Neuronal stem cell (in vitro differentiated cells): ENCODE results near the gene ALDOC.

Experiments
- DNase-seq: peaks from one replicate; pipeline ENCODE4 v3.0.0-alpha.2; 2013; ENCODE audit warnings: low spot score
- H2AFZ ChIP-seq: one replicate; pipeline ENCODE4 v1.6.1; 2013; ENCODE audit warnings: mild to moderate bottlenecking, low read length, inconsistent platforms
- H2AK5ac ChIP-seq: 2 replicates; pipeline ENCODE4 v1.6.1; 2013; ENCODE audit warnings: low read depth, mild to moderate bottlenecking, inconsistent platforms, low read length, moderate library complexity, mixed read lengths
- H2BK120ac ChIP-seq: 2 replicates; pipeline ENCODE4 v1.6.1; 2013; ENCODE audit warnings: low read depth, mild to moderate bottlenecking, inconsistent platforms, low read length, moderate library complexity, mixed read lengths
- H2BK12ac ChIP-seq: one replicate; pipeline ENCODE4 v1.6.1; 2013; ENCODE audit warnings: low read length, inconsistent platforms
- H2BK15ac ChIP-seq: 2 replicates; pipeline ENCODE4 v1.6.1; 2013; ENCODE audit warnings: mild to moderate bottlenecking, low read length, inconsistent platforms, mixed read lengths
- H2BK5ac ChIP-seq: one replicate; pipeline ENCODE4 v1.6.1; 2013; ENCODE audit warnings: inconsistent platforms, mild to moderate bottlenecking, low read length, moderate library complexity
- H3K14ac ChIP-seq: one replicate; pipeline ENCODE4 v1.6.1; 2013; ENCODE audit warnings: low read length, inconsistent platforms
- H3K18ac ChIP-seq: 2 replicates; pipeline ENCODE4 v1.6.1; 2013; ENCODE audit warnings: low read length, inconsistent platforms
- H3K23ac ChIP-seq: 2 replicates; pipeline ENCODE4 v1.6.1; 2013; ENCODE audit warnings: low read depth, mild to moderate bottlenecking, mixed read lengths, low read length, inconsistent platforms; ENCODE audit not compliant: poor library complexity
- H3K27ac ChIP-seq: replicated peaks from 3 replicates; pipeline ENCODE4 v1.5.1; 2013; ENCODE audit warnings: low read length, inconsistent platforms
- H3K27me3 ChIP-seq, 3 experiments: 2 replicates each; pipeline ENCODE4 v1.6.1; 2013; ENCODE audit warnings: low read length in 3 of 3, mild to moderate bottlenecking in 2 of 3, inconsistent platforms in 1 of 3, low read depth in 1 of 3, mixed read lengths in 1 of 3, moderate library complexity in 1 of 3; ENCODE audit not compliant: control insufficient read depth in 3 of 3, insufficient read depth in 3 of 3
- H3K36me3 ChIP-seq, 2 donors: replicated peaks in 1 of 2; 2 replicates each; pipeline ENCODE4 v1.6.1; 2013; ENCODE audit warnings: low read length in 2 of 2; ENCODE audit not compliant: control insufficient read depth in 2 of 2, insufficient read depth in 2 of 2
- H3K4ac ChIP-seq: 2 replicates; pipeline ENCODE4 v1.6.1; 2013; ENCODE audit warnings: inconsistent platforms, mild to moderate bottlenecking, low read length, moderate library complexity
- H3K4me1 ChIP-seq, 2 donors: 1 replicate in 1 of 2; 2 replicates in 1 of 2; pipeline ENCODE4 v1.6.1; 2013; ENCODE audit warnings: low read length in 2 of 2, low read depth in 1 of 2; ENCODE audit not compliant: control insufficient read depth in 2 of 2, insufficient read depth in 1 of 2
- H3K4me2 ChIP-seq: one replicate; pipeline ENCODE4 v1.6.1; 2013; ENCODE audit warnings: mild to moderate bottlenecking, low read length, inconsistent platforms; ENCODE audit not compliant: insufficient read depth, poor library complexity, severe bottlenecking
- H3K4me3 ChIP-seq, 2 donors: 2 replicates each; pipeline ENCODE4 v1.5.1; 2013; ENCODE audit warnings: low read length in 2 of 2, mild to moderate bottlenecking in 2 of 2, inconsistent platforms in 1 of 2, moderate library complexity in 1 of 2
- H3K79me1 ChIP-seq: one replicate; pipeline ENCODE4 v1.6.1; 2013; ENCODE audit warnings: low read depth, mild to moderate bottlenecking, inconsistent platforms, low read length, moderate library complexity
- H3K9ac ChIP-seq: one replicate; pipeline ENCODE4 v1.6.1; 2013; ENCODE audit warnings: mild to moderate bottlenecking, low read depth, low read length, inconsistent platforms; ENCODE audit not compliant: poor library complexity
- H3K9me3 ChIP-seq, 2 donors: replicated peaks in 1 of 2; 2 replicates each; pipeline versions ENCODE3 to v1.6.1; 2013; ENCODE audit warnings: low read length in 2 of 2, mild to moderate bottlenecking in 2 of 2, inconsistent platforms in 1 of 2, low read depth in 1 of 2, mixed read lengths in 1 of 2, moderate library complexity in 1 of 2; ENCODE audit not compliant: control insufficient read depth in 2 of 2, insufficient read depth in 1 of 2
- H4K8ac ChIP-seq: one replicate; pipeline ENCODE4 v1.6.1; 2013; ENCODE audit warnings: low read depth, mild to moderate bottlenecking, inconsistent platforms, low read length, moderate library complexity
- H4K91ac ChIP-seq: one replicate; pipeline ENCODE4 v1.6.1; 2013; ENCODE audit warnings: low read length, low read depth, mild to moderate bottlenecking, inconsistent platforms; ENCODE audit not compliant: poor library complexity
- WGBS, 2 donors: extraction: QIAGEN DNeasy Blood & Tissue Kit; methylation state at CpG; one replicate each; pipeline ENCODE4 v1.1.7; 2013; ENCODE audit warnings: missing lambda C conversion rate in 2 of 2, mixed read lengths in 1 of 2; ENCODE audit not compliant: insufficient read length in 2 of 2, insufficient replicate concordance in 1 of 2; ENCODE audit errors: extremely low coverage in 2 of 2; 5-methylcytosine and 5-hydroxymethylcytosine counted together

ALDOC gene

GRCh38 chr17:28571361-28572122 is 5.2 kb downstream of the ALDOC start, which contains the start of gene PIGS:
Gene PIGS, minus strand, starts transcription at chr17:28571524. Its CDS starts 28 bp downstream, at chr17:28571496.
- H3K36me3 ChIP-seq: peaks cover 0 to 21% of the 10 kb centered on the region in 2 donors
- H3K23ac ChIP-seq: peak within 1 kb of the TSS; percentile 83
- H3K4me1 ChIP-seq: peaks cover 0 to 2% of the 10 kb centered on the region in 2 donors
- H3K27ac ChIP-seq: no peak within 1 kb of the TSS
- H3K18ac ChIP-seq: peak within 1 kb of the TSS; percentile 88
- H3K4me3 ChIP-seq: peak within 1 kb of the TSS; percentile 70 to 94
- no peak within 1 kb of the TSS for H3K14ac ChIP-seq
- H3K27me3 ChIP-seq: peaks cover 0 to 9% (median 0%) of the 10 kb centered on the region in 3 experiments
- no peak within 1 kb of the TSS for H2BK5ac ChIP-seq
- H2AK5ac ChIP-seq: peak within 1 kb of the TSS; percentile 57
- no peak within 1 kb of the TSS for H2BK12ac ChIP-seq
- peak; percentile 88 for DNase-seq
- peak within 1 kb of the TSS; percentile 86 for H3K4me2 ChIP-seq
- no peak within 1 kb of the TSS for H4K91ac ChIP-seq
- no peak within 1 kb of the TSS for H2BK15ac ChIP-seq
- H3K79me1 ChIP-seq: peaks cover 4% of the 10 kb centered on the region
- WGBS, 2 donors: no CpG with 5 or more reads among the region's 49 CpGs
- no peak within 1 kb of the TSS for H2BK120ac ChIP-seq
- H4K8ac ChIP-seq: peak within 1 kb of the TSS; percentile 6
- H2AFZ ChIP-seq: peak within 1 kb of the TSS; percentile 92
- no peak within 1 kb of the TSS for H3K4ac ChIP-seq
- peak within 1 kb of the TSS; percentile 82 for H3K9ac ChIP-seq
- no peaks in the 10 kb centered on the region for H3K9me3 ChIP-seq

DNA sequence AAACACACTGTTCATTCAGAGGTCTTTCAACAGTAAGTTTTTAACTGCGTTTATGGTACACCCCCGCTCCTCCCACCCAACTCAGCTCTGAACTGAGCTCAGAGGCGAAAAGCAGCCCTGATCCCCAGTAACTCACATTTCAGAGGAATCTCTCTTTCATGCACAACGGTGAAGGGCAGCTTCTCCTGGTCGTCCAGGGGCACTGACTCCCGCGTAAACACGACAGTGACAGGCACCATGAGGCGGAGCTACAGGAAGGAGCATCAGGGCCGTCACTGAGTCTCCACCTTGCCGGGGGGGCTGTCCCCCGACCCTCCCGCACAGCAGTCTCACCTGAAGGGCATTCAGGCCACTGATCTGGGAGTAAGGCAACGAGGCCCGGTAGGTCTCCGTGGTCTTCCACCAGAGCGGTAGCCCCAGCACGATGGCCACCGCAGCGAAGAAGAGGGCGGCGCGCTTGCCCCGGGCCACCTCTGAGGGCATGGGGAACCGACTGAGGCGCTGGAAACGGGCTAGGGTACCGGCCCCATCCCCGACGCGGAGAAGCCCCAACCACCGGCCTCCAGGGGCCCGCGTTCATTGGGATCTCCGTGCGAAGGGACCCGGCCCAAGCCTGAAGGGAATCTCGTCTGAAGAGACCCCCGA is 5.9 kb downstream of the ALDOC start:
- Histone ChIP-seq H3K18ac (peak overlapping the region; percentile 88), H2BK12ac (no peak overlapping the region), H3K36me3 (peaks cover 0 to 21% of the 10 kb centered on the region in 2 donors), H2BK15ac (no peak overlapping the region), H4K91ac (no peak overlapping the region), H3K4me2 (peak overlapping the region; percentile 86), H3K79me1 (peaks cover 5% of the 10 kb centered on the region), H3K27me3 (peaks cover 0 to 7% (median 0%) of the 10 kb centered on the region in 3 experiments), H3K23ac (peak overlapping the region; percentile 83), H2AK5ac (peak overlapping the region; percentile 17), H3K4me3 (peak overlapping the region; percentile 70 to 94), H3K27ac (no peak overlapping the region), H3K4ac (no peak overlapping the region), H3K9me3 (no peaks in the 10 kb centered on the region), H3K9ac (peak overlapping the region; percentile 82), H2AFZ (peak overlapping the region; percentile 92), H3K14ac (no peak overlapping the region), H3K4me1 (peaks cover 0 to 2% of the 10 kb centered on the region in 2 donors), H2BK120ac (no peak overlapping the region), H2BK5ac (no peak overlapping the region), H4K8ac (peak overlapping the region; percentile 6)
- WGBS, 2 donors: no CpG with 5 or more reads among the region's 39 CpGs
- DNase-seq: no peak

DNA sequence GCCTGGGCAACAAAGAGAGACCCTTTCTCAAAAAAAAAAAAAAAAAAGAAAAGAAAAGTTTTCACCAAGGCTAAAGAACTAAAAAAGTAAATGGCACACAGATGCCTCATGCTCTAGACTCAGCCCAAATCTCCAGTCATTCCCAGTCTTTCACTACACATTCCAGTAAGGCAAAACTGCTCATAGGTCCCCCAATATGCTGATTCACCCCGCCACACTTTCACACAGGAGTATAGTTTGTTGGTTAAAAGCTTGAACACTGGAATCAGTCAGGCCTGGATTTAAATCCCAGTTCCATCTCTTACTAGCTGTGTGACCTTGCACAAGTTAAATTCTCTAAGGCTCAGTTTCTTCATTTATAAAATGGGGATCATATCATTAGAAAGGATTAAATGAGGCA is 7.2 kb downstream of the ALDOC start:
- H3K36me3 ChIP-seq: peaks cover 0 to 15% of the 10 kb centered on the region in 2 donors
- no peak overlapping the region for H2BK120ac ChIP-seq
- H3K27ac ChIP-seq: no peak overlapping the region
- no peaks in the 10 kb centered on the region for H3K9me3 ChIP-seq
- H4K8ac ChIP-seq: no peak overlapping the region
- no peak overlapping the region for H3K14ac ChIP-seq
- H3K4ac ChIP-seq: no peak overlapping the region
- no peak overlapping the region for H2BK15ac ChIP-seq
- H3K23ac ChIP-seq: no peak overlapping the region
- no peak overlapping the region for H3K4me2 ChIP-seq
- peaks cover 0 to 2% of the 10 kb centered on the region in 2 donors for H3K4me1 ChIP-seq
- no peak for DNase-seq
- no peak overlapping the region for H4K91ac ChIP-seq
- H3K18ac ChIP-seq: no peak overlapping the region
- H3K4me3 ChIP-seq: no peak overlapping the region
- H2BK12ac ChIP-seq: no peak overlapping the region
- H3K27me3 ChIP-seq: peaks cover 0 to 7% (median 0%) of the 10 kb centered on the region in 3 experiments
- WGBS, 2 donors: no CpG with 5 or more reads among the region's 1 CpG
- no peak overlapping the region for H2AFZ ChIP-seq
- no peak overlapping the region for H2BK5ac ChIP-seq
- H2AK5ac ChIP-seq: no peak overlapping the region
- H3K9ac ChIP-seq: no peak overlapping the region
- H3K79me1 ChIP-seq: peaks cover 5% of the 10 kb centered on the region

- no peak overlapping the region for H2BK5ac ChIP-seq
- no CpG with 5 or more reads among the region's 3 CpGs for WGBS, 2 donors
- no peak overlapping the region for H2AK5ac ChIP-seq
Measured at GRCh38 chr17:28567604-28568003, 9.1 kb downstream of the ALDOC start.

More at GRCh38 chr17:28567604-28568003, 9.1 kb downstream of the ALDOC start:
- no peak overlapping the region for H3K4ac ChIP-seq
- peaks cover 3 to 25% of the 10 kb centered on the region in 2 donors for H3K36me3 ChIP-seq
- H3K18ac ChIP-seq: no peak overlapping the region
- H2BK120ac ChIP-seq: no peak overlapping the region
- no peak for DNase-seq
- no peak overlapping the region for H4K91ac ChIP-seq
- H3K9me3 ChIP-seq: no peaks in the 10 kb centered on the region
- no peak overlapping the region for H2BK12ac ChIP-seq
- no peak overlapping the region for H3K4me3 ChIP-seq
- no peak overlapping the region for H3K23ac ChIP-seq
- H3K9ac ChIP-seq: no peak overlapping the region
- H3K27me3 ChIP-seq: peaks cover 0 to 4% (median 0%) of the 10 kb centered on the region in 3 experiments
- H3K27ac ChIP-seq: no peak overlapping the region
- no peak overlapping the region for H2BK15ac ChIP-seq
- H3K79me1 ChIP-seq: peaks cover 5% of the 10 kb centered on the region
- peaks cover 0 to 2% of the 10 kb centered on the region in 2 donors for H3K4me1 ChIP-seq
- H3K14ac ChIP-seq: no peak overlapping the region
- no peak overlapping the region for H2AFZ ChIP-seq
- no peak overlapping the region for H4K8ac ChIP-seq
- no peak overlapping the region for H3K4me2 ChIP-seq
